HEK293T (cell line): ENCODE data around the gene TWF1.

ENCODE experiments used
- HDGF ChIP-seq: fragments of 450-650 bp; IDR thresholded peaks from 2 replicates; pipeline ENCODE4 v1.6.1; 2017; ENCODE audit warnings: antibody characterized with exemption, borderline replicate concordance
- TARDBP ChIP-seq: fragments of 450-650 bp; IDR thresholded peaks from 2 replicates; pipeline ENCODE4 v1.6.1; 2016

DNA sequence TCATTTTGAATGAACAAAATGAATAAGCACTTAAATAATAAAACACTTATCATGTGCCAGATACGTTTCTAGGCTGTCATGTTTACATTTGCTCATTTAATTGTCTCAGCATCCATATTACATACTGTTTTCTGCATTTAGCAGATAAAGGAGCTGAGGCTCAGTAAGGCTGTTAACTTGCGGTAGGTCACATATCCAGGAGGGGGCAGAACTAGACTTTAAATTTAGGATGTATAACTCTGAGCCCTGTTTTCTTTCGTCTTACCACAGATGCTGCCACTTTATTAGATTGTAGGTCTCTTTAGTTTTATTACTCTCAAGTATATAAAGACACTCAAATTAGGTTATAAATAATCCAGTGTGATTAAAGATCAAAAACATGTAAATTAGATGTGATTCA, 29.6 kb downstream of the TWF1 start:
- TF ChIP-seq HDGF = no peak
- no peak for TF ChIP-seq TARDBP
